K562 (cell line): ENCODE measurements around the gene DCHS2. TPM values are rescaled to one million over a fixed set of nuclear protein-coding genes. Genes with fewer than 3 reads are reported as not detected.
A peak's percentile ranks its signal among the peaks of the same experiment; 100 is the strongest.

ENCODE experiments used
- ATAC-seq: fragments of 200-7000 bp; cut with Tn5 transposase; 3 replicates; pipeline ENCODE4 v1.9.1; 2020; ENCODE audit warnings: moderate library complexity
- BruUV-seq: library from RNA; stranded (reverse); fragments of 400-500 nt; replicated peaks from 2 replicates; lab custom pipeline; 2021; lab: Mats Ljungman, UMichigan
- CTCF ChIA-PET: fragments of 300-600 bp; formaldehyde crosslinking; extraction: SDS; loops from one replicate; lab custom pipeline; 2021; ENCODE audit warnings: low intra/inter-chr PET ratio; lab: Yijun Ruan, JAX
- POLR2A ChIA-PET: fragments of 300-600, 350-650 bp; sonication (Branson Sonifier 250); formaldehyde crosslinking; extraction: SDS; loops from one replicate; lab custom pipeline; 2021; ENCODE audit warnings: antibody characterized with exemption, inconsistent platforms; lab: Yijun Ruan, JAX
- DNase-seq, 4 experiments: peaks; one replicate each; pipeline versions ENCODE4 v3.0.0 to v3.0.0-alpha.2; 2011 to 2018; ENCODE audit warnings: low spot score in 3 of 4, mixed read lengths in 3 of 4; ENCODE audit errors: extremely low read depth in 1 of 4
- FAIRE-seq: peaks from 2 replicates; lab custom pipeline; 2011; peaks lifted over from hg19 to GRCh38; lab: Jason Lieb, UNC
- H2AFZ ChIP-seq: 2 replicates; pipeline ENCODE4 v1.6.0; 2011; ENCODE audit warnings: low read depth, low read length, control low read depth, inconsistent platforms
- H3K27ac ChIP-seq: fragments of 200-600 bp; 3 replicates; pipeline ENCODE4 v1.8.0; 2011; ENCODE audit warnings: low read depth, mild to moderate bottlenecking, control low read depth, inconsistent platforms, low read length, moderate library complexity, mixed read lengths; ENCODE audit errors: extremely low read depth
- H3K27me3 ChIP-seq, 2 experiments: fragments of 300-600 bp in 1 of 2; 2 replicates in 1 of 2; 3 replicates in 1 of 2; pipeline versions ENCODE4 v1.6.0 to v1.8.0; 2011; ENCODE audit warnings: inconsistent platforms in 2 of 2, low read length in 2 of 2, mild to moderate bottlenecking in 1 of 2, mixed read lengths in 1 of 2, moderate library complexity in 1 of 2; ENCODE audit not compliant: control insufficient read depth in 2 of 2, insufficient read depth in 2 of 2
- H3K36me3 ChIP-seq: fragments of 300-600 bp; 3 replicates; pipeline ENCODE4 v1.8.0; 2011; ENCODE audit warnings: mild to moderate bottlenecking, low read length, inconsistent platforms; ENCODE audit not compliant: control insufficient read depth, insufficient read depth
- H3K4me1 ChIP-seq, 2 experiments: fragments of 200-600 bp in 1 of 2; replicated peaks in 1 of 2; 2 replicates in 1 of 2; 3 replicates in 1 of 2; pipeline versions ENCODE4 v1.5.1 to v1.8.0; 2011; ENCODE audit warnings: inconsistent platforms in 2 of 2, low read length in 2 of 2, mild to moderate bottlenecking in 1 of 2, mixed read lengths in 1 of 2, moderate library complexity in 1 of 2; ENCODE audit not compliant: control insufficient read depth in 2 of 2, insufficient read depth in 2 of 2
- H3K4me2 ChIP-seq: 2 replicates; pipeline ENCODE4 v1.6.1; 2011; ENCODE audit warnings: low read length, control low read depth, inconsistent platforms, mixed read lengths; ENCODE audit not compliant: insufficient read depth
- H3K4me3 ChIP-seq: fragments of 200-600 bp; sonication (generic), shearing (Covaris generic); 2 replicates; pipeline ENCODE4 v1.5.1; 2016; ENCODE audit warnings: control low read depth, inconsistent platforms
- H3K79me2 ChIP-seq: fragments of 200-600 bp; 3 replicates; pipeline ENCODE4 v1.8.0; 2011; ENCODE audit warnings: low read length, inconsistent platforms; ENCODE audit not compliant: control insufficient read depth, insufficient read depth
- H3K9ac ChIP-seq, 2 experiments: 2 replicates each; pipeline versions ENCODE4 v1.6.0 to v1.6.1; 2011; ENCODE audit warnings: low read depth in 2 of 2, low read length in 2 of 2, control low read depth in 1 of 2, inconsistent platforms in 1 of 2, mild to moderate bottlenecking in 1 of 2, mixed read lengths in 1 of 2; ENCODE audit not compliant: insufficient read depth in 1 of 2
- H3K9me1 ChIP-seq: one replicate; pipeline ENCODE4 v1.6.0; 2011; ENCODE audit warnings: inconsistent platforms, mild to moderate bottlenecking, low read length, moderate library complexity; ENCODE audit not compliant: control insufficient read depth, insufficient read depth
- H3K9me3 ChIP-seq: replicated peaks from 2 replicates; pipeline ENCODE4 v1.5.1; 2011; ENCODE audit warnings: low read depth, low read length, inconsistent platforms; ENCODE audit not compliant: control insufficient read depth, insufficient read depth
- H4K20me1 ChIP-seq: replicated peaks from 2 replicates; pipeline ENCODE4 v1.6.1; 2011; ENCODE audit warnings: low read length, inconsistent platforms, mixed read lengths; ENCODE audit not compliant: control insufficient read depth, insufficient read depth
- KAT8 ChIP-seq: fragments of 450-650 bp; IDR thresholded peaks from 2 replicates; pipeline ENCODE4 v1.6.1; 2016; ENCODE audit warnings: low read depth, mild to moderate bottlenecking
- RAD21 ChIP-seq, 2 experiments: fragments of 250-450 bp in 1 of 2; fragments of 450-650 bp in 1 of 2; sonication (Bioruptor Pico) in 1 of 2; formaldehyde crosslinking in 1 of 2; IDR thresholded peaks in 1 of 2; conservative IDR thresholded peaks in 1 of 2; 2 replicates each; pipeline versions ENCODE4 v1.4.0 to v1.8.0; 2020 to 2022; ENCODE audit warnings: mild to moderate bottlenecking in 2 of 2, moderate library complexity in 1 of 2
- WGBS: fragments of 100-300 bp; shearing (Covaris generic); methylation state at CpG from one replicate; pipeline ENCODE4 v1.1.6; 2016; ENCODE audit warnings: low coverage, mixed read lengths; ENCODE audit not compliant: insufficient coverage; ENCODE audit errors: missing lambda C conversion rate; 5-methylcytosine and 5-hydroxymethylcytosine counted together
- in situ Hi-C: fragments of 300-500 bp; cut with MboI; formaldehyde crosslinking; loops from 4 replicates; pipeline ENCODE4 v1.15.0; 2018; ENCODE audit warnings: inconsistent platforms, mixed read lengths
- intact Hi-C: fragments of 100-400 bp; cut with micrococcal nuclease; formaldehyde crosslinking; loops from 2 replicates; pipeline ENCODE4 v1.14.2; 2022
- polyA plus RNA-seq, 8 experiments: library from polyadenylated mRNA; depleted of rRNA in 4 of 8; stranded (reverse) in 5 of 8; unstranded in 3 of 8; fragments of >200 nt; fragmentation: Nextera tagmentation in 2 of 8; fragmentation: Illumina TruSeq in 1 of 8; extraction: Ambion mirVana in 2 of 8; extraction: Trizol in 1 of 8; gene quantifications; 2 replicates each; pipeline versions ENCODE4 v1.2.1 to v1.2.3, GENCODE V29; 2011 to 2014; ENCODE audit warnings: inconsistent platforms in 1 of 8, missing spikeins in 1 of 8
- total RNA-seq, 7 experiments: library from RNA; depleted of rRNA in 6 of 7; stranded (reverse); fragments of >200 nt in 6 of 7; fragmentation: Illumina TruSeq in 2 of 7; extraction: Trizol in 2 of 7; gene quantifications; 2 replicates each; pipeline versions ENCODE4 v1.2.1 to v1.2.3, GENCODE V29; 2011 to 2021; ENCODE audit warnings: low replicate concordance in 1 of 7
- TF ChIP-seq, protein P1 (sequence below), 3 experiments: IDR thresholded peaks in 2 of 3; conservative IDR thresholded peaks in 1 of 3; 2 replicates each; pipeline ENCODE4 v1.5.1; 2011 to 2012; ENCODE audit warnings: low read length in 3 of 3, mild to moderate bottlenecking in 3 of 3, control low read depth in 2 of 3, improper control_type of control experiment in 1 of 3, inconsistent platforms in 1 of 3, low read depth in 1 of 3, mixed read lengths in 1 of 3, moderate library complexity in 1 of 3; ENCODE audit not compliant: insufficient read depth in 2 of 3

DCHS2 gene
- total and polyA plus RNA-seq, 9 of the 15 experiments (the other 6 are each of a cell fraction or from before 2014, with no cell fraction given): 0.49 to 7.1 (median 5.3) TPM

DNA sequence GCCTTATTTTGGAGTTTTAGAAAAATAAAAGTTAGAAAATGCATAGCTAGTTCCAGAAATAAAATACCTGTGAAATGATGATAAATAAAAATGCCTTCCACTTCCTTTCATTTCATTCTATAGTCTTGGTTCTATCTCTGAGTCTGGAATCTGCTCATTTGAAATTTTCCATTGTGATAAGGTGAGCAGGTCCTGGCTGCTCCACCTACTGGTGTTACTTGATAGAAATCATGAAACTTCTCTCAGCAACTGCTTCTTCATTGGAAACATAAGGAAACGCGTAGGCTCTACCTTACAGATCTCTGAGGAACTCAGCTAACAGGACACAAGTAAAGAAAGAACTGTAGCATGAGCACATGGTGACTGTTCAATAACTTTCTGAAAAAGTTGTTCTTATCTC lies 141.8 kb downstream of the DCHS2 start:
- FAIRE-seq: peak; percentile 44

More for the DNA sequence above, 141.8 kb downstream of the DCHS2 start:
- H3K79me2 ChIP-seq: no peaks in the 10 kb centered on the region
- H3K9me1 ChIP-seq: no peaks in the 10 kb centered on the region
- H3K4me1 ChIP-seq: no peaks in the 10 kb centered on the region
- H3K9me3 ChIP-seq: no peaks in the 10 kb centered on the region
- ChIA-PET CTCF (interaction anchor here (0.6 kb wide), 1 partner anchor 537 kb away, joined by 3 read pairs; no protein-coding TSS in a partner anchor), POLR2A (interaction anchor here (0.5 to 0.7 kb wide), 2 partner anchors 26 to 75 kb away, joined by 3 read pairs; no protein-coding TSS in a partner anchor)
- no peak overlapping the region for H3K4me3 ChIP-seq
- intact Hi-C loops: no loop called here
- no peaks in the 10 kb centered on the region for H4K20me1 ChIP-seq
- no peak overlapping the region for H3K27ac ChIP-seq
- in situ Hi-C loops: no loop called here
- peak in 3 of 4 experiments; percentile 10 to 30 (median 17) for DNase-seq
- H3K9ac ChIP-seq: no peak overlapping the region
- H3K36me3 ChIP-seq: no peaks in the 10 kb centered on the region
- WGBS: 21% methylated on average over 2 of the region's 2 CpGs
- TF ChIP-seq KAT8 (no peak), RAD21 (CRISPR knock-in tag; conservative IDR thresholded peaks at IDR 0.05 in 1 of 2, IDR thresholded peaks at IDR 0.05 in 1 of 2) (peak in 1 of 2 experiments; percentile 12; a peak in 1 of 4 replicates)
- TF ChIP-seq, protein P1, sequence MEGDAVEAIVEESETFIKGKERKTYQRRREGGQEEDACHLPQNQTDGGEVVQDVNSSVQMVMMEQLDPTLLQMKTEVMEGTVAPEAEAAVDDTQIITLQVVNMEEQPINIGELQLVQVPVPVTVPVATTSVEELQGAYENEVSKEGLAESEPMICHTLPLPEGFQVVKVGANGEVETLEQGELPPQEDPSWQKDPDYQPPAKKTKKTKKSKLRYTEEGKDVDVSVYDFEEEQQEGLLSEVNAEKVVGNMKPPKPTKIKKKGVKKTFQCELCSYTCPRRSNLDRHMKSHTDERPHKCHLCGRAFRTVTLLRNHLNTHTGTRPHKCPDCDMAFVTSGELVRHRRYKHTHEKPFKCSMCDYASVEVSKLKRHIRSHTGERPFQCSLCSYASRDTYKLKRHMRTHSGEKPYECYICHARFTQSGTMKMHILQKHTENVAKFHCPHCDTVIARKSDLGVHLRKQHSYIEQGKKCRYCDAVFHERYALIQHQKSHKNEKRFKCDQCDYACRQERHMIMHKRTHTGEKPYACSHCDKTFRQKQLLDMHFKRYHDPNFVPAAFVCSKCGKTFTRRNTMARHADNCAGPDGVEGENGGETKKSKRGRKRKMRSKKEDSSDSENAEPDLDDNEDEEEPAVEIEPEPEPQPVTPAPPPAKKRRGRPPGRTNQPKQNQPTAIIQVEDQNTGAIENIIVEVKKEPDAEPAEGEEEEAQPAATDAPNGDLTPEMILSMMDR (IDR thresholded peaks at IDR 0.05 in 2 of 3, conservative IDR thresholded peaks at IDR 0.05 in 1 of 3; ENCODE audit: insufficient read depth in 2 of 3, low read depth in 1 of 3, low read length in 3 of 3): peak; percentile 30 to 48 (median 43); a peak in 3 of 6 replicates
- ATAC-seq: peak; percentile 73
- BruUV-seq: no TSS peak
- no peak overlapping the region for H2AFZ ChIP-seq
- no peaks in the 10 kb centered on the region for H3K27me3 ChIP-seq
- no peak overlapping the region for H3K4me2 ChIP-seq
